Smooth muscle cell (in vitro differentiated cells): Measurements from ENCODE around the gene F13B. TPM values are rescaled to one million over a fixed set of nuclear protein-coding genes. Genes with fewer than 3 reads are reported as not detected.

Experiments
- DNase-seq: peaks from one replicate; lab custom pipeline; 2025; ENCODE audit not compliant: unreplicated experiment; lab: John Stamatoyannopoulos, UW
- H2AFZ ChIP-seq: fragments of 200-600 bp; sonication (generic); 2 replicates; pipeline ENCODE4 v1.6.0; 2016; ENCODE audit warnings: antibody characterized with exemption, low read depth, mild to moderate bottlenecking
- H3F3A ChIP-seq: fragments of 200-600 bp; sonication (generic); 2 replicates; pipeline ENCODE4 v1.6.0; 2017; ENCODE audit warnings: antibody characterized with exemption, low read depth
- H3K27ac ChIP-seq: fragments of 200-600 bp; sonication (generic); 2 replicates; pipeline ENCODE4 v1.5.1; 2016; ENCODE audit warnings: low read depth, mild to moderate bottlenecking
- H3K27me3 ChIP-seq: fragments of 200-600 bp; sonication (generic); 2 replicates; pipeline ENCODE4 v1.6.1; 2016; ENCODE audit warnings: low read depth, mild to moderate bottlenecking
- H3K36me3 ChIP-seq: fragments of 200-600 bp; sonication (generic); 2 replicates; pipeline ENCODE4 v1.5.1; 2016; ENCODE audit warnings: low read depth
- H3K4me1 ChIP-seq: fragments of 200-600 bp; sonication (generic); 2 replicates; pipeline ENCODE4 v1.5.1; 2016; ENCODE audit warnings: low read depth
- H3K4me2 ChIP-seq: fragments of 200-600 bp; sonication (generic); 2 replicates; pipeline ENCODE4 v1.6.0; 2016; ENCODE audit warnings: mild to moderate bottlenecking
- H3K4me3 ChIP-seq: fragments of 200-600 bp; sonication (generic); 2 replicates; pipeline ENCODE4 v1.5.1; 2016; ENCODE audit warnings: mild to moderate bottlenecking
- H3K79me2 ChIP-seq: fragments of 200-600 bp; sonication (generic); 2 replicates; pipeline ENCODE4 v1.6.0; 2016; ENCODE audit warnings: low read depth, mild to moderate bottlenecking
- H3K9ac ChIP-seq: fragments of 200-600 bp; sonication (generic); 2 replicates; pipeline ENCODE4 v1.6.0; 2016; ENCODE audit warnings: low read depth
- H3K9me3 ChIP-seq: fragments of 200-600 bp; sonication (generic); replicated peaks from 2 replicates; pipeline ENCODE4 v1.5.1; 2016; ENCODE audit warnings: low read depth
- H4K20me1 ChIP-seq: fragments of 200-600 bp; sonication (generic); 2 replicates; pipeline ENCODE4 v1.6.0; 2016; ENCODE audit warnings: low read depth
- WGBS: methylation state at CpG from one replicate; pipeline ENCODE4 v1.1.7; 2016; ENCODE audit warnings: low lambda C conversion rate; 5-methylcytosine and 5-hydroxymethylcytosine counted together
- polyA plus RNA-seq: library from polyadenylated mRNA; unstranded; fragments of >200 nt; fragmentation: Nextera tagmentation; extraction: Ambion mirVana; gene quantifications from 2 replicates; pipeline ENCODE4 v1.2.1, GENCODE V29; 2016
- total RNA-seq: library from RNA; depleted of rRNA; stranded (reverse); fragments of >200 nt; gene quantifications from 2 replicates; pipeline ENCODE4 v1.2.3, GENCODE V29; 2014
- TF ChIP-seq, protein P1 (sequence below): fragments of 200-600 bp; sonication (generic); IDR thresholded peaks from 2 replicates; pipeline ENCODE4 v1.5.1; 2017; ENCODE audit warnings: borderline replicate concordance, mild to moderate bottlenecking, antibody characterized with exemption; ENCODE audit not compliant: insufficient read depth, poor library complexity, severe bottlenecking

F13B gene
- total and polyA plus RNA-seq, 2 experiments from 2014 or later: not detected

DNA sequence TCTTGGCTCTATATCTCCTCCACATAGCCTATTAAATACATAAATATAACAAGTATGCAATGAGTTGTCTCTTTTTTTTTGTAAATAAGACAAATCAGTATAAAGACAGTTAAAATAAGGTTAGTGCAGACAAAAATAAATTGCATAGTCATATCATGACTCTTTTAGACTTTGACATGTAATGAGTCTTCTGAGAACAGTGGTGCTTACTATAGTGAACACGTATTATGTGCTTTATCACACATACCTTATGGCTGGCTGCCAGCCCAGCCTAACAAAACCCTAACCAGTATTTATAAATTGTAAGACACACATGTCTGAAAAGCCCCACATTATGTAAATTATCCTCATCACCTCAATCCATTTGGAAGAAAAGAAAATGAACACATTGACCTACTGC, 29.1 kb upstream of the F13B start:
- TF ChIP-seq, protein P1, sequence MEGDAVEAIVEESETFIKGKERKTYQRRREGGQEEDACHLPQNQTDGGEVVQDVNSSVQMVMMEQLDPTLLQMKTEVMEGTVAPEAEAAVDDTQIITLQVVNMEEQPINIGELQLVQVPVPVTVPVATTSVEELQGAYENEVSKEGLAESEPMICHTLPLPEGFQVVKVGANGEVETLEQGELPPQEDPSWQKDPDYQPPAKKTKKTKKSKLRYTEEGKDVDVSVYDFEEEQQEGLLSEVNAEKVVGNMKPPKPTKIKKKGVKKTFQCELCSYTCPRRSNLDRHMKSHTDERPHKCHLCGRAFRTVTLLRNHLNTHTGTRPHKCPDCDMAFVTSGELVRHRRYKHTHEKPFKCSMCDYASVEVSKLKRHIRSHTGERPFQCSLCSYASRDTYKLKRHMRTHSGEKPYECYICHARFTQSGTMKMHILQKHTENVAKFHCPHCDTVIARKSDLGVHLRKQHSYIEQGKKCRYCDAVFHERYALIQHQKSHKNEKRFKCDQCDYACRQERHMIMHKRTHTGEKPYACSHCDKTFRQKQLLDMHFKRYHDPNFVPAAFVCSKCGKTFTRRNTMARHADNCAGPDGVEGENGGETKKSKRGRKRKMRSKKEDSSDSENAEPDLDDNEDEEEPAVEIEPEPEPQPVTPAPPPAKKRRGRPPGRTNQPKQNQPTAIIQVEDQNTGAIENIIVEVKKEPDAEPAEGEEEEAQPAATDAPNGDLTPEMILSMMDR: no peak
- H2AFZ ChIP-seq: no peak overlapping the region
- H3K9ac ChIP-seq: no peak overlapping the region
- H3K9me3 ChIP-seq: no peaks in the 10 kb centered on the region
- no peak for DNase-seq
- 69% methylated on average over 1 of the region's 1 CpG for WGBS
- no peaks in the 10 kb centered on the region for H3K79me2 ChIP-seq
- no peak overlapping the region for H3K27ac ChIP-seq
- no peak overlapping the region for H3K4me3 ChIP-seq
- no peaks in the 10 kb centered on the region for H3F3A ChIP-seq
- H3K27me3 ChIP-seq: no peaks in the 10 kb centered on the region
- H3K4me1 ChIP-seq: no peaks in the 10 kb centered on the region
- no peak overlapping the region for H3K4me2 ChIP-seq
- no peaks in the 10 kb centered on the region for H4K20me1 ChIP-seq
- H3K36me3 ChIP-seq: no peaks in the 10 kb centered on the region

DNA sequence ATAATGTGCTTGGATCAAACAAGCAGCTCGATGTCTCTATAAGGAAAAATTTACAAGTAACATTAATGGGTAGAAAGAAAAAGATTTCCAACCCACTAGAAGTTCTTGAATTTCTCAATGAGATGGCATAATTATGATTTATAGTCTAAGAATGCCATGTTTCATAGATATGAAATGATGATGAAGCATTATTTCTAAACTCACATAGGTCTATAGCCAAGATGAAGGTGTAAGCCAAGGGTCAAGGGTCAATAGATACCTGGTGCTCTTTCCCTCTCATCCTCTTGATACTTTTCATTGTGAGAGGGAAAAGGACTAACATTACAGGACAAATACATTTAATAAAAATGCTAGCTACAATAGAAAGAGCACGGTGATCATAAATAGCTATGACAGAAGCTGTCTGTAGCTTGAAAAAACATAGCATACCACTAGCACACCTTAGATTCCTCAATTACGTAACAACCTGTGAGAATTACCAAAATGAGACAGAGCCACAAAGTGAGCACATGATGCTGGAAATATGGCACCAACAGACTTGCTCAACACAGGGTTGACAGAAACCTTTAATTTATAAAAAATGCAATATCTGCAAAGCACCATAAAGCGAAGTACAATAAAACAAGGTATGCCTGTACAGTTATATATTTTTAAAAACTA, 26.3 kb upstream of the F13B start:
- H3K27me3 ChIP-seq: no peaks in the 10 kb centered on the region
- no peak overlapping the region for H2AFZ ChIP-seq
- no peak for DNase-seq
- no peaks in the 10 kb centered on the region for H3K79me2 ChIP-seq
- WGBS: 96% methylated on average over 4 of the region's 4 CpGs
- no peak overlapping the region for H3K27ac ChIP-seq
- H3K4me3 ChIP-seq: no peak overlapping the region
- no peak overlapping the region for H3K9ac ChIP-seq
- H3K9me3 ChIP-seq: no peaks in the 10 kb centered on the region
- H3K4me2 ChIP-seq: no peak overlapping the region
- no peaks in the 10 kb centered on the region for H3K36me3 ChIP-seq
- TF ChIP-seq, protein P1: no peak
- H4K20me1 ChIP-seq: no peaks in the 10 kb centered on the region
- no peaks in the 10 kb centered on the region for H3K4me1 ChIP-seq
- H3F3A ChIP-seq: no peaks in the 10 kb centered on the region

GRCh38 chr1:197092491-197093023, 25.5 kb upstream of the F13B start:
- WGBS: 96% methylated on average over 1 of the region's 1 CpG
- Histone ChIP-seq H4K20me1 (no peaks in the 10 kb centered on the region), H3K36me3 (no peaks in the 10 kb centered on the region), H3K4me3 (no peak overlapping the region), H3K9ac (no peak overlapping the region), H3K79me2 (no peaks in the 10 kb centered on the region), H3K27ac (no peak overlapping the region), H3K4me1 (no peaks in the 10 kb centered on the region), H3K4me2 (no peak overlapping the region), H3K9me3 (no peaks in the 10 kb centered on the region), H3F3A (no peaks in the 10 kb centered on the region), H3K27me3 (no peaks in the 10 kb centered on the region), H2AFZ (no peak overlapping the region)
- TF ChIP-seq, protein P1: no peak
- DNase-seq: no peak

DNA sequence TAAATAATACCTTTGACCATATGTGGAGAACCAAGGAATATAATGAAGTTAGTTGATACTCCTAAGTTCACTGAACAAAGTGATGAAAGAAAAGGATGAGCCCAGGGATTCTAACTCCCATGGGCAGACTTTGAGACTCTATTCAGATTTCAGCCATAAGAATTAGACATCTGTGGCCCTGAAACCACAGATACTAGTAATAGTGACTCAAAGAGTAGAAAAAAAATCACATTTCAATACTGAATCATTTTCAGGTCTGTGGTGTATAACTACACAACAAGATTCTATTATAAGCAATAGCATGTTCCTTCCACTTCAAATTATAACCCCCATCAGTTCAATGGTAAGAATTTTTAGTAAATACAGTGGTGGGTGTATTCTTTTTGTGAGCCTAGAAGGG, 16.4 kb upstream of the F13B start:
- H3K4me2 ChIP-seq: no peak overlapping the region

More for the DNA sequence above, 16.4 kb upstream of the F13B start:
- H3K36me3 ChIP-seq: no peaks in the 10 kb centered on the region
- no peaks in the 10 kb centered on the region for H3K4me1 ChIP-seq
- no peak overlapping the region for H3K9ac ChIP-seq
- no peaks in the 10 kb centered on the region for H3K27me3 ChIP-seq
- no peak overlapping the region for H2AFZ ChIP-seq
- TF ChIP-seq, protein P1: no peak
- no peak for DNase-seq
- no peak overlapping the region for H3K4me3 ChIP-seq
- no peaks in the 10 kb centered on the region for H4K20me1 ChIP-seq
- H3F3A ChIP-seq: no peaks in the 10 kb centered on the region
- no peaks in the 10 kb centered on the region for H3K9me3 ChIP-seq
- no peaks in the 10 kb centered on the region for H3K79me2 ChIP-seq
- H3K27ac ChIP-seq: no peak overlapping the region
